HEK293T (cell line): Measurements from ENCODE around the gene FRRS1L.

Experiments used
- HDGF ChIP-seq: fragments of 450-650 bp; IDR thresholded peaks from 2 replicates; pipeline ENCODE4 v1.6.1; 2017; ENCODE audit warnings: antibody characterized with exemption, borderline replicate concordance
- NFRKB ChIP-seq: fragments of 450-650 bp; IDR thresholded peaks from 2 replicates; pipeline ENCODE4 v1.6.1; 2016; ENCODE audit warnings: mild to moderate bottlenecking, moderate library complexity
- SP1 ChIP-seq: fragments of 450-650 bp; IDR thresholded peaks from 2 replicates; pipeline ENCODE4 v1.6.1; 2017
- SUZ12 ChIP-seq: fragments of 450-650 bp; IDR thresholded peaks from 2 replicates; pipeline ENCODE4 v1.6.1; 2016; ENCODE audit warnings: mild to moderate bottlenecking

GRCh38 chr9:109083141-109083540, 83.9 kb downstream of the FRRS1L start:
- TF ChIP-seq HDGF (no peak), SP1 (no peak), NFRKB (no peak), SUZ12 (no peak)
